HFF-Myc (cell line): Measurements from ENCODE around the gene PDHX.
A peak's percentile ranks its signal among the peaks of the same experiment; 100 is the strongest.

Experiments
- DNase-seq: peaks from one replicate; pipeline ENCODE4 v3.0.0-alpha.2; 2011; ENCODE audit warnings: low read depth; ENCODE audit errors: extremely low read depth
- H3K4me3 ChIP-seq: replicated peaks from 2 replicates; pipeline ENCODE4 v1.5.1; 2011; ENCODE audit warnings: low read depth, mild to moderate bottlenecking, control low read depth, low read length
- CTCF ChIP-seq: IDR thresholded peaks from 2 replicates; pipeline ENCODE4 v1.5.1; 2012; ENCODE audit warnings: mild to moderate bottlenecking, low read depth, low read length, control low read depth; ENCODE audit errors: missing control alignments

Gene PDHX

GRCh38 chr11:35012467-35013191 lies 96.2 kb downstream of the PDHX start:
- no peak overlapping the region for H3K4me3 ChIP-seq
- no peak for TF ChIP-seq CTCF
- DNase-seq = no peak

GRCh38 chr11:35013514-35014233 lies 97.3 kb downstream of the PDHX start:
- no peak for DNase-seq
- no peak overlapping the region for H3K4me3 ChIP-seq

GRCh38 chr11:35014346-35014745 lies 97.9 kb downstream of the PDHX start:
- peak; percentile 87 for DNase-seq
- no peak overlapping the region for H3K4me3 ChIP-seq
- TF ChIP-seq CTCF = no peak

More at GRCh38 chr11:35013514-35014233, 97.3 kb downstream of the PDHX start:
- no peak for TF ChIP-seq CTCF

- H3K4me3 ChIP-seq = no peak overlapping the region
- no peak for DNase-seq
- no peak for TF ChIP-seq CTCF
Measured at GRCh38 chr11:35015621-35016387, 99.4 kb downstream of the PDHX start.

- TF ChIP-seq CTCF = no peak
- no peak overlapping the region for H3K4me3 ChIP-seq
- no peak for DNase-seq
Measured at GRCh38 chr11:35016916-35017315, 100.5 kb downstream of the PDHX start.

GRCh38 chr11:35017528-35018342 lies 101.3 kb downstream of the PDHX start:
- no peak for TF ChIP-seq CTCF

More at GRCh38 chr11:35017528-35018342, 101.3 kb downstream of the PDHX start:
- DNase-seq = no peak
- no peak overlapping the region for H3K4me3 ChIP-seq
